HL-60/S4 (cell line): ENCODE results near the gene ZSCAN22.
"Not testable (repeated sequence)": the region's sequence is repeated elsewhere in the genome, so short reads cannot be mapped to it uniquely, and the experiment has no call there.

Experiments
- in situ Hi-C: fragments of 300-500 bp; cut with MboI; formaldehyde crosslinking; loops from 2 replicates; pipeline ENCODE4 v1.14.3; 2022; ENCODE audit warnings: low sequenced_read_pairs

Gene ZSCAN22

GRCh38 chr19:58326914-58327726 is at the start of gene ZSCAN22:
Gene ZSCAN22 (plus strand): TSS chr19:58326994. CDS start chr19:58334803, 7,809 bp downstream.
- in situ Hi-C loops, result no loop called here

- in situ Hi-C loops, result no loop called here
Measured at GRCh38 chr19:58277197-58277596, 49.6 kb upstream of the ZSCAN22 start.

DNA sequence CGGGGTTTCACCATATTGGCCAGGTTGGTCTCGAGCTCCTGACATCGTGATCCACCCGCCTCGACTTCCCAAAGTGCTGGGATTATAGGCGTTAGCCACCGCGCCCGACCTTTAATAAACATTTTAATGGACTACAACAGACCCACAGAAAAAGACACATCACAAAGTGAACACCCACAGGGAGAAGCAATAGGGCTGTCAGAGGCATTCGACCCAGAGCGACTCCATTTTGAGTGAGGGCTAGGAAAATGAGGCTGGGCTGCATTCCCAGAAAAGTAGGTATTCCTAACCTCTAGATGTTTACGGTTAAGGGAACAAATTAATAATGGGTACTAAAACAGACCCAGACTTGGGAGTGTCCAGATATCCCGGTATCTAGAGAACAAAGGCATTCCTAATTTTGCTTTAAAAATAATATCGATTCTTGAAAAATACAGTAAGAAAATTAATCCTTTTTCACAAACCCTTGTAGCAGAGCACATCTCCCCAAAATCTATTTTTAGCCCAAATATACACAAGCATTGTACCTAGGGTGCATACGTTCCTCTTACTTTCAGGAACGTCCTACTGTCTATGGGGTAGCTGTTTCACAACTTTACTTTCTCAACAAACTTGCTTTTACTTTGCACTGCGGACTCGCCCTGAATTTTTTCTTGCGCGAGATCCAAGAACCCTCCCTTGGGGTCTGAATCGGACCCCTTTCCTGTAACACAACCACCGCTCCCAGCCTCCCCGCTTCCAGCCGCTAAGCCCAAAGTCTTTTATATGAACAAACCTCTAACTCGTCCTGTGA is 48.9 kb upstream of the ZSCAN22 start:
- in situ Hi-C loops, result no loop called here

GRCh38 chr19:58278541-58279041 is 48.2 kb upstream of the ZSCAN22 start, which contains the start of gene ZNF8:
Gene ZNF8 (plus strand): TSS chr19:58278955. CDS start chr19:58279082, 127 bp downstream.
- in situ Hi-C loops, result no loop called here

DNA sequence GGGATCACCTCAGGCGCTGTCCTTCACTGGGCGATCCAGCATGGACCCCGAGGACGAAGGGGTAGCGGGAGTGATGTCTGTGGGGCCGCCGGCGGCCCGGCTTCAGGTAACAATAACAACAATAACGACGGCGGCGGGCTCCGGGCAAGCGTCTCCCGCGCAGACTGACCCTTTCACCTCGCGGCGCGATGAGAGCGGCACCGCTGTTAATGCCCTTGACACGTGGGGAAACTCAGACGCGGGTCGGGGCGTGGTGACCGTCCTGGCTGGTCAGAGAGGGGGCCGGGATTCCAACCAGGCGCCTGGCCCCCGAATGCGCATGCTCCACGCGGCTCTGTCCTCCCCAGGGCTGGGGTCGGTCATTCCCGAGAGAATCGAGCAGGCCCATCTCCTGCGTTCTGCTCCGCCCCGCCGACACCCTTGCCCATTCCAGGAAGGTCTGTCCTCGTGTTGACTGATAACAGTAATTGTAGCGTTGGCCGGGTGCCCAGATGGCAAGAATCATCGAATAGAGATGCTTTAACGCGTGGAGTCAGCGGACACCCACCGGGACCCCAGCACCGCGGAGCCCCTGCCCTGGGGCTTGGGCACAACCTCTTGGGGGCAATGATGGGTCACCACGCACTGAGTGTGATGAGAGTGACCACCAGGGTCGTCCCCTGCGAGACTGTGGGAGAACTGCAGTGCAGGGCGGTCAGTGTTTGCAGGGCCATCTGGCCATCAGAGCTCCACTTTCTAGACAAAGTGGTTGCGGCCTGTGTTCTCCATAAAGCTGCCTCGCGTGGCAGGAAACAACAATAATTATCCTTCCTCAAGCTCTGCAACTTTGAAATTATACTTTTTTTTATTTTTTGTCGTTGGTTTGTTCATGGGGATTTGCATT is 47.5 kb upstream of the ZSCAN22 start:
- in situ Hi-C loops, result no loop called here

- in situ Hi-C loops, result no loop called here
Measured at GRCh38 chr19:58279925-58280316, 46.9 kb upstream of the ZSCAN22 start.

DNA sequence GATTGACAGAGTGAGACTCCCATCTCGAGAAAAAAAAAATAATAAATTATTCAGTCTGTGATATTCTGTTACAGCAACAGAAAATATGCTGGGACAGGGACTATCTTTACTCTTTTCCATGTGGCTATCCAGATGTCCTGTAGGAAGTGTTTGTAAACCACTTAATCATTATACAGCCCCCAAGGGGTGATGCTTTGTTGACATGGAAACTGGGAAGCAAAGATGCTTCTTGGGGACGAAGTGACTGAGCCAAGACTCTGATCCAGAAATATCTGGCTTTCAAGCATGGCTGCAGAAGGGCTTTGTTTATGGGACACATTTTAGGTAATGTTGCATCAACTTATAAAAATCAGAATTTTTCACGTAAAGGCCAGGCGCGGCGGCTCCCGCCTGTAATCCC is 42.6 kb upstream of the ZSCAN22 start:
- in situ Hi-C loops, result no loop called here

DNA sequence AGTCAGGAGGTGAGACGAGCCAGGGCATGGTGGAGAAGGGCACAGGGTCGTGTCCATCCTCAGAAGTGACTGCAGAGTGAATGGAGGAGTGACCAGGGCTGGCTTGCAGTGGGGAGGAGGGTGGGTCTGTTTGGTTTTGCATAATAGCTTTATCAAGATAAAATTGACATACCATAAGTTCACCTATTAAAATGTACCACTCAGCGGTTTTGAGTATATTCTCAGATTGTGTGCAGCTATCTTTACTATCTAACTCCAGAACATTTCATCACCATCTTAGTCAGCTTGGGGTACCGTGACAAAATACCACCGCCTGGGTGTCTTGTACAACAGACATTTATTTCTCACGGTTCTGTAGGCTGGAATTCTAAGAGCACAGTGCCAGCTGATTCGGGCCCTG is 34.9 kb upstream of the ZSCAN22 start:
- in situ Hi-C loops, result no loop called here

- in situ Hi-C loops, result no loop called here
Measured at GRCh38 chr19:58294743-58295374, 31.9 kb upstream of the ZSCAN22 start.

GRCh38 chr19:58296104-58296503 is 30.7 kb upstream of the ZSCAN22 start:
- in situ Hi-C loops, result no loop called here

DNA sequence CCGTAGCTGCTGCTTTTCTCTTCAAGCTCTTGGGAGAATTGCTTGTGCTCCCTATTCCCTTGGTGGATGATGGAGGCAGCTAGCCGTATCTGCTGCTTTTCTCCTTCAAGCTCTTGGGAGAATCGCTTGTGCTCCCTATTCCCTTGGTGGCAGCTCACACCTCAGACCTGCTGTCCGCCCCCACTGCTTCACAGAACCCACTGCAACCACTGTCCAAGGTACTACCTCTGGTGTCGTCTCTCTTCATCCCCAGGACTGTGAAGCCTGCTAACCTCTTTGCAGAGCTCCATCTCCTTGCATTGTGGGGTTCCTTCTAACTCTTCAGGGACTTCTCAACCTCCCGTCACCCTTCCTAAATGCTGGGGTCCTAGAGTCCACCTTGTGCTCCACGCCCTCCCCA is 26.2 kb upstream of the ZSCAN22 start:
- in situ Hi-C loops, result no loop called here

GRCh38 chr19:58304255-58304654 is 22.5 kb upstream of the ZSCAN22 start:
- in situ Hi-C loops, result no loop called here

DNA sequence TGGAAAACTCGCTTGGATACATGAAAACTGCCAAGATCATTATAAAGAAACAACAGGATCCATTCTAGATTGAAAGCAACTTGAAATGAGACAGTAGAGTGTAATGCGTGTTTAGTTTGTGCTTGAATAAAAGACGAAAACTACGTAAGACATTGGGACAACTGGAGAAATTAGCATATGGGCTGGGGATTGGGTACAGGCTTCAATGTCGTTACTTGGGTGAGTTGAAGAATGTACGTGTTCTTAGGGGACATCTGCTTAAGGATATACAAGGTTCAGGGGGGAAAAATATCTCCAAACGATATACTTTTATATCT is 22.1 kb upstream of the ZSCAN22 start:
- in situ Hi-C loops, result no loop called here

- in situ Hi-C loops, result no loop called here
Measured at GRCh38 chr19:58305065-58305931, 21.5 kb upstream of the ZSCAN22 start, which contains the start of gene ERVK3-1. Gene ERVK3-1 (plus strand): TSS chr19:58305377. CDS start chr19:58312169, 6,792 bp downstream.

GRCh38 chr19:58305932-58306323 is 20.9 kb upstream of the ZSCAN22 start:
- in situ Hi-C loops, result no loop called here

- in situ Hi-C loops, result no loop called here
Measured at GRCh38 chr19:58307736-58308135, 19.1 kb upstream of the ZSCAN22 start.

DNA sequence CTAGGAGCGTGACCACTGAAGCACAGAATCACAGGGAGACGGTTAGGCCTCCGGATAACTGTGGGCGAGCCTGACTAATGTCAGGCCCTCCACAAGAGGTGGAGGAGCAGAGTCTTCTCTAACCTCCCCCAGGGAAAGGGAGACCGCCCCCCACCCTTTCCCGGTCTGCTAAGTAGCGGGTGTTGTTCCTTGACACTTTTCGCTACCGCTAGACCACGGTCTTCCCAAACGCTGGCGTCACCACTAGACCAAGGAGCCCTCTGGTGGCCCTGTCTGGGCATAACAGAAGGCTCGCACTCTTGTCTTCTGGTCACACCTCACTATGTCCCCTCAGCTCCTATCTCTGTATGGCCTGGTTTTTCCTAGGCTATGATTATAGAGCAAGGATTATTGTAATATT is 16.1 kb upstream of the ZSCAN22 start:
- in situ Hi-C loops, result not testable (repeated sequence)

GRCh38 chr19:58311345-58311865 is 15.4 kb upstream of the ZSCAN22 start:
- in situ Hi-C loops, result no loop called here

- in situ Hi-C loops, result no loop called here
Measured at GRCh38 chr19:58315580-58315979, 11.2 kb upstream of the ZSCAN22 start.
